Measurements from ENCODE around the gene NBAS. TPM values are rescaled to one million over a fixed set of nuclear protein-coding genes. Genes with fewer than 3 reads are reported as not detected.

NBAS gene
- total and polyA plus RNA-seq, 8 donors = 14.5 to 96.2 (median 41.2) TPM

DNA sequence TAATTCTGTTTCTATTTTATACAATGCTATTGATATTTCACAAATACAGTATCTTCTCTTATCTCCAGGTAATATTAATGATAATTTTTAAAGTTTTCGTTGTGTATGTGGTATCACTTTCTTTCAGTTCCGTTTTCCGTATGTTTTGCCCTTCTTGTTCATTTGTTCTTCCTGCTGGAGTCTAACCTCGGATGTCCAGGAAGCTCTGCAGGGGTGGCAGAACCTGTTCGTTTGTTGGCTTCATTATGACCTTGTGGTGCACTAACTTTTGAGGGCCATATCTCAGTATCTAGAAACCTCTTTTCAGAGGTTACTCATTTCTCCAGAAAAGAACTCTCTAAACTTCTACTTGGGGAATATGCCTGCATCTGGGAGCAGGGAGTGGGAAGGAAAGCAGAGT, 134.5 kb downstream of the NBAS start:
- Histone ChIP-seq H3K4me3 (no peak overlapping the region), H3K9me3 (no peaks in the 10 kb centered on the region), H3K27ac (no peak overlapping the region), H3K27me3 (no peaks in the 10 kb centered on the region), H3K4me1 (no peaks in the 10 kb centered on the region), H3K36me3 (peaks cover 3 to 24% (median 18%) of the 10 kb centered on the region in 4 donors)
- TF ChIP-seq, protein P1, sequence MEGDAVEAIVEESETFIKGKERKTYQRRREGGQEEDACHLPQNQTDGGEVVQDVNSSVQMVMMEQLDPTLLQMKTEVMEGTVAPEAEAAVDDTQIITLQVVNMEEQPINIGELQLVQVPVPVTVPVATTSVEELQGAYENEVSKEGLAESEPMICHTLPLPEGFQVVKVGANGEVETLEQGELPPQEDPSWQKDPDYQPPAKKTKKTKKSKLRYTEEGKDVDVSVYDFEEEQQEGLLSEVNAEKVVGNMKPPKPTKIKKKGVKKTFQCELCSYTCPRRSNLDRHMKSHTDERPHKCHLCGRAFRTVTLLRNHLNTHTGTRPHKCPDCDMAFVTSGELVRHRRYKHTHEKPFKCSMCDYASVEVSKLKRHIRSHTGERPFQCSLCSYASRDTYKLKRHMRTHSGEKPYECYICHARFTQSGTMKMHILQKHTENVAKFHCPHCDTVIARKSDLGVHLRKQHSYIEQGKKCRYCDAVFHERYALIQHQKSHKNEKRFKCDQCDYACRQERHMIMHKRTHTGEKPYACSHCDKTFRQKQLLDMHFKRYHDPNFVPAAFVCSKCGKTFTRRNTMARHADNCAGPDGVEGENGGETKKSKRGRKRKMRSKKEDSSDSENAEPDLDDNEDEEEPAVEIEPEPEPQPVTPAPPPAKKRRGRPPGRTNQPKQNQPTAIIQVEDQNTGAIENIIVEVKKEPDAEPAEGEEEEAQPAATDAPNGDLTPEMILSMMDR (IDR thresholded peaks at IDR 0.05) = no peak
- TF ChIP-seq POLR2AphosphoS5 (IDR thresholded peaks at IDR 0.05) (no peak), POLR2A (IDR thresholded peaks at IDR 0.05) (no peak), EP300 (IDR thresholded peaks at IDR 0.05) (no peak)
- DNase-seq = no peak
- 80 to 86% (median 83%) methylated on average over 5 of the region's 5 CpGs for WGBS, 5 donors
- intact Hi-C loops (cut with DNase I; ENCODE audit: low total_unique reads) = no loop called here

DNA sequence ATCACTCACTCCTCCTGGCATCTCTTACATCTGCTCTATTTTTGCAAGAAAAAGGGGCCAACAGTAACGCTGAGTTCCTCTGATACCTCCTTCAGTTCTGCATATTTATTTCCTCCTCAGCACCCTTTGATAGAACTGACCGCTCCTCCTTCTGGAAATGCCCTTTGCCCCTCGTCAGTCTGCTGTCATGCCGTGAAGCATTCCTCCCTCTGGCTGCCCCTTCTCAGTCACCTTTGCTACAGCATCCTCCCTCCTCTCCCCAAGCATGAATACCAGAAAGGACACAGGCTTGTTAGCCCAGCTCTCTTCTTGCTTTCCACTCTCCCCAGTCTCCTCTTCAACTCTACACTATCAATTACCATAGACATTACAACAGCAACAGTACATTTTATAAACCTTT, 135.4 kb downstream of the NBAS start:
- no peak for DNase-seq

DNA sequence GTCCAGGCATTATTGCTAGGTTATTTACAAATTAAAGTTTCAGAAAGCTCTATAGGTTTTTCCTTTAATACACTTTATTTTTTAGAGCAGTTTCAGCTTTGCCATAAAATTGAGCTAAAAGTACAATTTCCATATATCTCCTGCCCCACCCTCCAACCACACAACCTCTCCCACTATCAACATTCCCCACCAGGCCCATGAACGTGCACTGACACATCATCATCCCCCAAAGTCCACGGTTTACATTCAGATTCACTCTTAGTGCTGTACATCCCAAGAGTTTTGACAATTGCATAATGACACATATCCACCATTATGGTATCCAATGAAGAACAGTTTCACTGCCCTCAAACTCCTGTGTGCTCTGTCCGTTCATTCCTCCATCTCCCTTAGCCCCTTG, 139.4 kb downstream of the NBAS start:
- Histone ChIP-seq H3K36me3 (peaks cover 3 to 46% (median 28%) of the 10 kb centered on the region in 4 donors), H3K27me3 (no peaks in the 10 kb centered on the region), H3K4me3 (no peak overlapping the region), H3K27ac (no peak overlapping the region), H3K9me3 (no peaks in the 10 kb centered on the region), H3K4me1 (no peaks in the 10 kb centered on the region)
- no peak for DNase-seq
- intact Hi-C loops (cut with DNase I; ENCODE audit: low total_unique reads) = no loop called here
- WGBS, 5 donors = 81 to 92% (median 89%) methylated on average over 3 of the region's 3 CpGs
- TF ChIP-seq, protein P1 (IDR thresholded peaks at IDR 0.05) = no peak
- no peak for TF ChIP-seq POLR2A (IDR thresholded peaks at IDR 0.05)
- no peak for TF ChIP-seq EP300 (IDR thresholded peaks at IDR 0.05)
- TF ChIP-seq POLR2AphosphoS5 (IDR thresholded peaks at IDR 0.05) = no peak

More for the DNA sequence above, 135.4 kb downstream of the NBAS start:
- H3K36me3 ChIP-seq = peaks cover 3 to 24% (median 19%) of the 10 kb centered on the region in 4 donors
- no peak overlapping the region for H3K4me3 ChIP-seq
- H3K4me1 ChIP-seq = no peaks in the 10 kb centered on the region
- no peaks in the 10 kb centered on the region for H3K27me3 ChIP-seq
- H3K27ac ChIP-seq = no peak overlapping the region
- H3K9me3 ChIP-seq = no peaks in the 10 kb centered on the region
- intact Hi-C loops (cut with DNase I; ENCODE audit: low total_unique reads) = no loop called here
- TF ChIP-seq POLR2A (IDR thresholded peaks at IDR 0.05) (no peak), EP300 (IDR thresholded peaks at IDR 0.05) (no peak), POLR2AphosphoS5 (IDR thresholded peaks at IDR 0.05) (no peak)
- TF ChIP-seq, protein P1 (IDR thresholded peaks at IDR 0.05) = no peak
- WGBS, 5 donors = 68 to 81% (median 76%) methylated on average over 4 of the region's 4 CpGs

- Histone ChIP-seq H3K4me1 (no peaks in the 10 kb centered on the region), H3K27ac (no peak overlapping the region), H3K36me3 (peaks cover 11 to 76% (median 63%) of the 10 kb centered on the region in 4 donors), H3K4me3 (no peak overlapping the region), H3K9me3 (no peaks in the 10 kb centered on the region), H3K27me3 (no peaks in the 10 kb centered on the region)
- intact Hi-C loops (cut with DNase I; ENCODE audit: low total_unique reads) = no loop called here
- no peak for DNase-seq
- TF ChIP-seq, protein P1 (IDR thresholded peaks at IDR 0.05) = no peak
- 93 to 100% (median 96%) methylated on average over 2 of the region's 2 CpGs for WGBS, 5 donors
Observed at GRCh38 chr2:15415748-15416147, 145.4 kb downstream of the NBAS start.
